GM12878 (cell line): ENCODE results near the gene CD72. TPM values are rescaled to one million over a fixed set of nuclear protein-coding genes. Genes with fewer than 3 reads are reported as not detected.

ENCODE experiments used
- ATAC-seq: fragments of 200-7000 bp; cut with Tn5 transposase; 3 replicates; pipeline ENCODE4 v1.9.1; 2020; ENCODE audit warnings: mild to moderate bottlenecking, moderate library complexity
- BruUV-seq: library from RNA; stranded (reverse); fragments of 400-500 nt; replicated peaks from 2 replicates; lab custom pipeline; 2021; lab: Mats Ljungman, UMichigan
- CTCF ChIA-PET: fragments of 300-600 bp; sonication (Branson Sonifier 250); formaldehyde crosslinking; extraction: SDS; loops from one replicate; lab custom pipeline; 2021; ENCODE audit warnings: inconsistent platforms; lab: Yijun Ruan, JAX
- POLR2A ChIA-PET: fragments of 350-600 bp; formaldehyde crosslinking; extraction: SDS; loops from one replicate; lab custom pipeline; 2021; ENCODE audit warnings: inconsistent platforms; lab: Charles Lee
- RAD21 ChIA-PET: fragments of 300-600 bp; sonication (Branson Sonifier 250); formaldehyde crosslinking; loops from one replicate; lab custom pipeline; 2023; ENCODE audit warnings: antibody characterized with exemption; ENCODE audit not compliant: unreplicated experiment; lab: Charles Lee
- SMC1A ChIA-PET: fragments of 300-600 bp; sonication (Branson Sonifier 250); formaldehyde crosslinking; loops from one replicate; lab custom pipeline; 2023; ENCODE audit not compliant: unreplicated experiment, uncharacterized antibody; lab: Charles Lee
- DNase-seq: peaks from one replicate; pipeline ENCODE4 v3.0.0-alpha.2; 2011; ENCODE audit warnings: low read depth, low spot score
- FAIRE-seq: peaks from 3 replicates; lab custom pipeline; 2011; peaks lifted over from hg19 to GRCh38; lab: Jason Lieb, UNC
- H2AFZ ChIP-seq: 2 replicates; pipeline ENCODE4 v1.6.0; 2011; ENCODE audit warnings: low read depth, low read length, control low read depth; ENCODE audit not compliant: control insufficient read depth
- H3K27ac ChIP-seq: 2 replicates; pipeline ENCODE4 v1.5.1; 2011; ENCODE audit warnings: control low read depth; ENCODE audit not compliant: control insufficient read depth, insufficient read depth
- H3K27me3 ChIP-seq, 2 experiments: replicated peaks in 1 of 2; 2 replicates each; pipeline versions ENCODE4 v1.6.0 to v1.6.1; 2011; ENCODE audit warnings: low read length in 1 of 2; ENCODE audit not compliant: control insufficient read depth in 2 of 2, insufficient read depth in 2 of 2
- H3K36me3 ChIP-seq, 2 experiments: 2 replicates each; pipeline ENCODE4 v1.5.1; 2011; ENCODE audit warnings: low read length in 1 of 2; ENCODE audit not compliant: control insufficient read depth in 2 of 2, insufficient read depth in 2 of 2
- H3K4me1 ChIP-seq: 2 replicates; pipeline ENCODE4 v1.6.1; 2011; ENCODE audit warnings: mild to moderate bottlenecking, low read length, moderate library complexity, mixed read lengths; ENCODE audit not compliant: control insufficient read depth, insufficient read depth
- H3K4me2 ChIP-seq: 2 replicates; pipeline ENCODE4 v1.6.0; 2011; ENCODE audit warnings: control low read depth; ENCODE audit not compliant: control insufficient read depth, insufficient read depth
- H3K4me3 ChIP-seq: fragments of 200-600 bp; sonication (generic); 2 replicates; pipeline ENCODE4 v1.5.1; 2016
- H3K79me2 ChIP-seq: 2 replicates; pipeline ENCODE4 v1.6.0; 2011; ENCODE audit warnings: low read length; ENCODE audit not compliant: control insufficient read depth, insufficient read depth
- H3K9ac ChIP-seq: 2 replicates; pipeline ENCODE4 v1.8.0; 2011; ENCODE audit warnings: low read length, control low read depth, mixed read lengths; ENCODE audit not compliant: control insufficient read depth, insufficient read depth
- H3K9me3 ChIP-seq: replicated peaks from 3 replicates; pipeline ENCODE4 v1.5.1; 2011; ENCODE audit warnings: mild to moderate bottlenecking, low read length; ENCODE audit not compliant: control insufficient read depth, insufficient read depth
- H4K20me1 ChIP-seq: 2 replicates; pipeline ENCODE4 v1.6.0; 2011; ENCODE audit not compliant: control insufficient read depth, insufficient read depth
- BHLHE40 ChIP-seq, 2 experiments: fragments of 450-650 bp in 1 of 2; IDR thresholded peaks; 2 replicates each; pipeline ENCODE4 v1.6.1; 2011 to 2017; ENCODE audit warnings: low read depth in 2 of 2, borderline replicate concordance in 1 of 2, improper control_type of control experiment in 1 of 2, low read length in 1 of 2, mild to moderate bottlenecking in 1 of 2
- CHD2 ChIP-seq: IDR thresholded peaks from 2 replicates; pipeline ENCODE4 v1.6.1; 2011; ENCODE audit warnings: low read depth, low read length, improper control_type of control experiment, borderline replicate concordance
- IKZF1 ChIP-seq: fragments of 450-650 bp; conservative IDR thresholded peaks from 2 replicates; pipeline ENCODE4 v1.6.1; 2017; ENCODE audit warnings: antibody characterized with exemption, mild to moderate bottlenecking
- JUNB ChIP-seq: IDR thresholded peaks from 2 replicates; pipeline ENCODE4 v1.6.1; 2016; ENCODE audit warnings: antibody characterized with exemption, mild to moderate bottlenecking
- KLF5 ChIP-seq: fragments of 450-650 bp; IDR thresholded peaks from 2 replicates; pipeline ENCODE4 v1.6.1; 2014; ENCODE audit warnings: mild to moderate bottlenecking; ENCODE audit not compliant: partially characterized antibody
- MEF2A ChIP-seq: IDR thresholded peaks from 2 replicates; pipeline ENCODE4 v1.6.1; 2011; ENCODE audit warnings: low read depth, mild to moderate bottlenecking, low read length, moderate library complexity; ENCODE audit not compliant: insufficient read depth
- MYC ChIP-seq: IDR thresholded peaks from 2 replicates; pipeline ENCODE4 v1.6.1; 2011; ENCODE audit warnings: mild to moderate bottlenecking, low read length, moderate library complexity, inconsistent platforms; ENCODE audit not compliant: insufficient read depth, insufficient replicate concordance, insufficient read length, severe bottlenecking
- PAX8 ChIP-seq: fragments of 450-650 bp; IDR thresholded peaks from 2 replicates; pipeline ENCODE4 v1.6.1; 2017; ENCODE audit warnings: mild to moderate bottlenecking, moderate library complexity
- RAD51 ChIP-seq: fragments of 450-650 bp; IDR thresholded peaks from 2 replicates; pipeline ENCODE4 v1.6.1; 2016; ENCODE audit warnings: moderate library complexity, mild to moderate bottlenecking, inconsistent platforms
- RUNX3 ChIP-seq: IDR thresholded peaks from 2 replicates; pipeline ENCODE4 v1.6.1; 2012; ENCODE audit warnings: low read length, inconsistent platforms
- SKIL ChIP-seq: fragments of 450-650 bp; IDR thresholded peaks from 2 replicates; pipeline ENCODE4 v1.6.1; 2017; ENCODE audit warnings: mild to moderate bottlenecking, low read depth, inconsistent platforms; ENCODE audit not compliant: poor library complexity, severe bottlenecking
- SREBF2 ChIP-seq: IDR thresholded peaks from 2 replicates; pipeline ENCODE4 v1.6.1; 2012; ENCODE audit warnings: mild to moderate bottlenecking, low read length
- STAT1 ChIP-seq: fragments of 450-650 bp; conservative IDR thresholded peaks from 2 replicates; pipeline ENCODE4 v1.6.1; 2014; ENCODE audit warnings: antibody characterized with exemption, mild to moderate bottlenecking
- ZNF274 ChIP-seq: IDR thresholded peaks from one replicate; pipeline ENCODE4 v1.8.0; 2011; ENCODE audit not compliant: insufficient read length, insufficient read depth
- WGBS: methylation state at CpG from one replicate; pipeline ENCODE4 v1.1.6; 2016; ENCODE audit warnings: low lambda C conversion rate; ENCODE audit not compliant: insufficient replicate concordance, insufficient coverage; ENCODE audit errors: missing lambda C conversion rate; 5-methylcytosine and 5-hydroxymethylcytosine counted together
- in situ Hi-C: fragments of 300-500 bp; cut with MboI; formaldehyde crosslinking; loops from 9 replicates; pipeline ENCODE4 v1.14.3; 2018; ENCODE audit warnings: mixed read lengths
- intact Hi-C: fragments of 100-400 bp; cut with micrococcal nuclease; formaldehyde crosslinking; loops from one replicate; pipeline ENCODE4 v1.14.2; 2022; ENCODE audit not compliant: unreplicated experiment
- polyA plus RNA-seq, 11 experiments: library from polyadenylated mRNA; depleted of rRNA in 4 of 11; unstranded in 6 of 11; stranded (reverse) in 5 of 11; fragments of >200 nt; fragmentation: Nextera tagmentation in 4 of 11; fragmentation: Illumina TruSeq in 1 of 11; extraction: Ambion mirVana in 4 of 11; extraction: Trizol in 1 of 11; gene quantifications; 1 replicate in 1 of 11; 2 replicates in 10 of 11; pipeline versions ENCODE4 v1.2.1 to v1.2.3, GENCODE V29; 2011 to 2016; ENCODE audit warnings: inconsistent platforms in 2 of 11, missing spikeins in 2 of 11, low read depth in 1 of 11
- total RNA-seq, 4 experiments: library from RNA; depleted of rRNA in 3 of 4; stranded (reverse); fragments of >200 nt in 3 of 4; fragmentation: Illumina TruSeq in 1 of 4; extraction: Trizol in 1 of 4; gene quantifications; 2 replicates each; pipeline versions ENCODE4 v1.2.1 to v1.2.3, GENCODE V29; 2013 to 2021

Gene CD72
- total and polyA plus RNA-seq, 10 of the 15 experiments (the other 5 are each of a cell fraction or from before 2014, with no cell fraction given): 2.1 to 14.2 (median 4.4) TPM

DNA sequence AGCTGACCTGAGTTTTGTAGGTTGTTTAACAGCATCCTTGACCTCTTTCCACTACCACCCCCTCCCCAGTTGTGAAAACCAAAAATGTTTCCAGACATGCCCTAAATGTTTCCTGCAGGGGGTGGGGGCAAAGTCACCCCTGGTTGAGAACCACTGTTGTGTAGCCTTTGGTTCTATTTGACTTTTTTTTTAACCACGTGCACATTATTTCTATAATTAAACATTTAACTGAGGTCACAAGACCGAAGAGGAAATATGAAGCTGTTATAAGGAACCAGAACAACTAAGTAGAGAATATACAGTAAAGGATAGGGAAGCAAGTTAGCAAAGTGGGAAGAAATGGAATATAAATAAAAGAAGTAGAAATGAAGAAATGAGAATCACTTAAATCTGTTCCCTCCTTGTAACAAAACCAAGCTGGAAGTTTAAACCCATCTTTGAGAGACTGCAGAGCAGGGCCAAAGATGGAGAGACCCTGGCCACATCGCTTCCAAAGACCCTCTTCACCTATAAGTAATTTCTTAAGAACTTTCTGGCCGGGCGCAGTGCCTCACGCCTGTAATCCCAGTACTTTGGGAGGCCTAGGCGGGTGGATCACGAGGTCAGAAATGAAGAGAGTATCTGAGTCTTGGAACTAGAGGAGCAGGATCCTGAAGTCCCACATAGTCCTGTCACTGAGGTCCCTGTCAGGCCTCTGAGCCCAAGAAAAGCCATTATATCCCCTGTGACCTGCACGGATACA, 18.1 kb upstream of the CD72 start:
- H3K4me3 ChIP-seq: no peak overlapping the region
- H4K20me1 ChIP-seq: no peaks in the 10 kb centered on the region
- intact Hi-C loops: no loop called here
- H3K27ac ChIP-seq: no peak overlapping the region
- no peaks in the 10 kb centered on the region for H3K36me3 ChIP-seq
- ChIA-PET SMC1A (interaction anchor here (0.5 to 4.5 kb wide), 5 partner anchors 11 to 22 kb away, joined by 3 to 32 read pairs (median 4); partner anchors contain the start of gene SIT1), CTCF (interaction anchor here (0.9 to 3.3 kb wide), 8 partner anchors 10 to 93 kb away, joined by 3 to 31 read pairs (median 4); partner anchors contain the start of gene ARHGEF39)
- TF ChIP-seq CHD2: no peak
- peak; percentile 76 for TF ChIP-seq MEF2A
- no peak for TF ChIP-seq PAX8
- TF ChIP-seq RAD51: peak; percentile 64; the same call in 1 of the 2 replicates
- TF ChIP-seq SREBF2: no peak
- TF ChIP-seq JUNB: 0 out of 2 replicates have a peak, but pooled peaks have one; percentile 10
- no peak for TF ChIP-seq ZNF274
- 0 out of 2 replicates have a peak, but pooled peaks have one; percentile 23 for TF ChIP-seq IKZF1
- TF ChIP-seq KLF5: no peak
- no peak for TF ChIP-seq MYC
- peak; percentile 59 for TF ChIP-seq RUNX3
- no peak for TF ChIP-seq SKIL
- no peak for TF ChIP-seq STAT1
- TF ChIP-seq BHLHE40 (IDR thresholded peaks at IDR 0.05; ENCODE audit: borderline replicate concordance in 1 of 2, low read depth in 2 of 2, low read length in 1 of 2): peak; percentile 44 to 47; a peak in 2 of 4 replicates
- TF ChIP-seq, all 136 proteins: peak for 6
- H3K79me2 ChIP-seq: no peaks in the 10 kb centered on the region
- DNase-seq (no peak), FAIRE-seq (no peak), ATAC-seq (no peak; the same call in 1 of the 3 replicates)
- in situ Hi-C loops: no loop called here
- 62% methylated on average over 9 of the region's 9 CpGs for WGBS
- BruUV-seq: no TSS peak
- POLR2A ChIA-PET: interaction anchor here (1.1 to 2.4 kb wide), 3 partner anchors 10 to 31 kb away, joined by 4 to 12 read pairs (median 6); partner anchors contain the start of gene TESK1
- H3K9ac ChIP-seq: no peak overlapping the region
- H3K4me1 ChIP-seq: peaks cover 25% of the 10 kb centered on the region
- H3K4me2 ChIP-seq: peak overlapping the region; percentile 27; the same call in 1 of the 2 replicates
- no peak overlapping the region for H2AFZ ChIP-seq
- H3K27me3 ChIP-seq: no peaks in the 10 kb centered on the region
- no peaks in the 10 kb centered on the region for H3K9me3 ChIP-seq
- RAD21 ChIA-PET: interaction anchor here (0.7 to 3.1 kb wide), 5 partner anchors 10 to 28 kb away, joined by 3 to 16 read pairs (median 4); no protein-coding TSS in a partner anchor
